ENCODE measurements around the gene HIP1.
"Not testable (repeated sequence)": the region's sequence is repeated elsewhere in the genome, so short reads cannot be mapped to it uniquely, and the experiment has no call there.

HIP1 gene

DNA sequence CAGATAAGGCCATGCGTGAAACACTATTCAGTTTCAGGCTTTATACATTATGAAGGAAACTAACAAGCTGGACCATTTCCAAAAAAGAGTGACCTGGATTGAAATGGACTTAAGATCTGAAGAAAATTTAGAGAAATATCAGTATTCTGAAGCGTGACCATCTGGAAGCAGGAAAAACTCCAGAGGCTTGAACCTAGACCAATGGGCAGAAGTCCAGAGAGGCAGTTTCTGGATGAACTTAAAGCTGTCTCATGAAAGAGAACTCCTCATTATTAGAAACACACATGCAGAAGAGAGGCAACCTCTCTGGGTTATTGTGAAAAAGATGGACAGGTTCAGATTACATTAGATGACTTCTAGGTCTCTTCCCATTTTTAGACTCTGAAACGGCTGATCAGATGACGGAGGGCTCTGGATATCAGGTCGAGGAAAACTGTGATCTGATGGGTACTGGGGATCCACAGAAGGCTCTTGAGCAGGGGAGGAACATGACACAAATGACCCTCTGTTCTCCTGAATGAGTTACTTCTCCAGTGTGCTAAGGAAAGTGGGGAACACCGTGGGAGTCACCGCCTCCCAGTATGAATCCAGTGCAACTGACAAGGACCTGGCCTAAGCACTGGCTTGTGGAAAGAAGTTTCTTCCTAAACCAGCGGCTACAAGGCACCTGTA is 130.2 kb downstream of the HIP1 start:
- ChIA-PET POLR2A (ENCODE audit: low non-redundant PET) (no interaction called here), CTCF (interaction anchor here (0.6 kb wide), 1 partner anchor 328 kb away, joined by 4 read pairs; no protein-coding TSS in a partner anchor)
- DNase-seq (ENCODE audit: low spot score): no peak
- TF ChIP-seq, protein P1, sequence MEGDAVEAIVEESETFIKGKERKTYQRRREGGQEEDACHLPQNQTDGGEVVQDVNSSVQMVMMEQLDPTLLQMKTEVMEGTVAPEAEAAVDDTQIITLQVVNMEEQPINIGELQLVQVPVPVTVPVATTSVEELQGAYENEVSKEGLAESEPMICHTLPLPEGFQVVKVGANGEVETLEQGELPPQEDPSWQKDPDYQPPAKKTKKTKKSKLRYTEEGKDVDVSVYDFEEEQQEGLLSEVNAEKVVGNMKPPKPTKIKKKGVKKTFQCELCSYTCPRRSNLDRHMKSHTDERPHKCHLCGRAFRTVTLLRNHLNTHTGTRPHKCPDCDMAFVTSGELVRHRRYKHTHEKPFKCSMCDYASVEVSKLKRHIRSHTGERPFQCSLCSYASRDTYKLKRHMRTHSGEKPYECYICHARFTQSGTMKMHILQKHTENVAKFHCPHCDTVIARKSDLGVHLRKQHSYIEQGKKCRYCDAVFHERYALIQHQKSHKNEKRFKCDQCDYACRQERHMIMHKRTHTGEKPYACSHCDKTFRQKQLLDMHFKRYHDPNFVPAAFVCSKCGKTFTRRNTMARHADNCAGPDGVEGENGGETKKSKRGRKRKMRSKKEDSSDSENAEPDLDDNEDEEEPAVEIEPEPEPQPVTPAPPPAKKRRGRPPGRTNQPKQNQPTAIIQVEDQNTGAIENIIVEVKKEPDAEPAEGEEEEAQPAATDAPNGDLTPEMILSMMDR (conservative IDR thresholded peaks at IDR 0.05; ENCODE audit: low read depth): no peak
- H3K27ac ChIP-seq: no peak overlapping the region

DNA sequence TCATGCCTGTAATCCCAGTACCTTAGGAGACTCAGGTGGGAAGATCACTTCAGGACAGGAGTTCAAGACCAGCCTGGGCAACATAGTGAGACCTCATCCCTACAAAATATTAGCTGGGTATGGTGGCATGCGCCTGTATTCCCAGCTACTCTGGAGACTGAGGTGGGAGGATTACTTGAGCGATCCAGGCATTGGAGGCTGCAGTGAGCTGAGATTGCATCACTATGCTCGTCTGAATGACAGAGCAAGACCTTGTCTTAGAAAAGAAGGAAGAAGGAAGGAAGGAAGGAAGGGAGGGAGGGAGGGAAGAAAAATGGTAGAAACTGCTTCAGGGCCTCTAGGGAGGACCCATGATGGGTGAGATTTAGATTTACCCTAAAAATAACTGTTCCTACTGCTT is 134.3 kb downstream of the HIP1 start:
- TF ChIP-seq, protein P1 (conservative IDR thresholded peaks at IDR 0.05; ENCODE audit: low read depth): no peak

DNA sequence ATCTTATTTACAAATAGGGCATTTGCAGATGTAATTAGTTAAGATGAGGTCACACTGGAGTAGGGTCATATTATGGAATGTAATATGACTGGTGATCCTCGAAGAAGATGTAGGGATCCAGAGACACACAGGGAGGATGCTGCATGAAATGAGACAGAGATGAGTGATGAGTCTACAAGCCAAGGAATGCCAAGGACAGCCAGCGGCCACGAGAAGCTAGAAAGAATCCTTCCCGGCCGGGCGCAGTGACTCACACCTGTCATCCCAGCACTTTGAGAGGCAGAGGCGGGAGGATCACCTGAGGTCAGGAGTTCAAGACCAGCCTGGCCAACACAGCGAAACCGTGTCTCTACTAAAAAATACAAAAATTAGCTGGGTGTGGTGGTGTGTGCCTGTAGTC is 135.9 kb downstream of the HIP1 start:
- peak; percentile 16 for DNase-seq (ENCODE audit: low spot score)
- H3K27ac ChIP-seq; CTCF ChIA-PET; POLR2A ChIA-PET (ENCODE audit: low non-redundant PET): not testable (repeated sequence)

More for the DNA sequence above, 134.3 kb downstream of the HIP1 start:
- no peak overlapping the region for H3K27ac ChIP-seq
- no peak for DNase-seq (ENCODE audit: low spot score)
- CTCF ChIA-PET: no interaction called here
- POLR2A ChIA-PET (ENCODE audit: low non-redundant PET): no interaction called here

DNA sequence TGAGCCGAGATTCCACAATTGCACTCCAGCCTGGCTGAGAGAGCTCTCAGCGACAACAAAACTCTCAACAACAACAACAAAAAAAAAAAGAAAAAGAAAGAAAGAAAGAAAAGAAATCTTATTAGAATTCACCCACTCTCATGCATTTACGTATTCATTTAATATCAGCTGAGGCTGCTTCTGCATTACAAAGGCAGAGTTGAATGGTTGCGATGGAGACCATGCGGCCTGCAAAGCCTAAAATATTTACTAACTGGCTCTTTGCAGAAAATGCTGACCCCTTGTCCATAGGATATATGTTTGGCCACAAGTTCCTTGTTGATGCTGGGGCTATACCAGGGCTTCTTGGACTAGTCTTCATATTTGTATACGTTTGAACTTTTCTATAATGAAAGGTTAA is 137.2 kb downstream of the HIP1 start:
- TF ChIP-seq, protein P1 (conservative IDR thresholded peaks at IDR 0.05; ENCODE audit: low read depth): no peak
- H3K27ac ChIP-seq: no peak overlapping the region
- no peak for DNase-seq (ENCODE audit: low spot score)
- ChIA-PET POLR2A (ENCODE audit: low non-redundant PET) (no interaction called here), CTCF (no interaction called here)

DNA sequence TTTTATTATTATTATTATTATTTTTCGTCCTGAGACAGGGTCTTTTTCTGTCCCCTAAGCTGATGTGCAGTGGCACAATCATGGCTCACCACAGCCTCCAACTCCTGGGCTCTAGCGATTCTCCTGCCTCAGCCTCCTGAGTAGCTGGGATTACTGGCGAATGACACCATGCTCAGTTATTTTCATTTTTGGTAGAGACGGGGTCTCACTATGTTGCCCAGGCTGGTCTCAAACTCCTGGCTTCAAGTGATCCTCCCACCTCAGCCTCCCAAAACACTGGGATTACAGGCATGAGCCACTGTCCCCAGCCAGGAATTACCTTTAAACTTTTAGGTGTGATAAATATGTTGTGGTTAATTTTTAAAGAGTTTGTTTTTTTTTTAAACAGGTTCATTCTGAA is 138.0 kb downstream of the HIP1 start:
- CTCF ChIA-PET: interaction anchor here (0.6 kb wide), 1 partner anchor 656 kb away, joined by 4 read pairs; no protein-coding TSS in a partner anchor
- POLR2A ChIA-PET (ENCODE audit: low non-redundant PET); DNase-seq (ENCODE audit: low spot score); H3K27ac ChIP-seq: not testable (repeated sequence)

DNA sequence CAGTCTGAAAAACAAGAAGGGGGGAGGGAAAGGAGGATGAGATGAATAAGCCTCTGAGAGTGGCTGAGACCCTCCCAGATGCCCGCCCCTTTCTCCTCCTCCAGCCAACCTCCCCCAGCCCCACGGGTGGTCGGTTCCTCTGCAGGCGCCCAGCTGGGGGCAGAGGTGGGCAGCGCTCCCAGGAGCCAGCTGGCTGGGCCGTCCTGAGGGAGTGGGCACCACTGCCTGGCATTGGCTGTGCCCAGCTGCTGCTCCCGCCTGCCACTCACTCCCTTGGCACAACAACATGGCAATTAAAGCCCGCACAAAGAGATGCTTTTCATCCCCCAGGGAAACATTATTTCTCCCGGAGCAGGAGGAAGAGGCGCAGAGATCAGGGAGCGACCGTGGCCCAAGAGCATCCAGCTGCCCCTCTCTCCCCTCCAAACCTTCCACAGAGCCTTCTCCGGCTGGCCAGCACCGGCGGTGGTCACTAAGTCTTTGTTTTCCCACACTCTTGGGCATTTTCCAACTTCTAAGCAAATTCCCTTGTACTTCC is 139.4 kb downstream of the HIP1 start:
- ChIA-PET POLR2A (ENCODE audit: low non-redundant PET) (interaction anchor here (0.6 kb wide), 1 partner anchor 73 kb away, joined by 13 read pairs; no protein-coding TSS in a partner anchor), CTCF (no interaction called here)
- H3K27ac ChIP-seq: no peak overlapping the region
- TF ChIP-seq, protein P1 (conservative IDR thresholded peaks at IDR 0.05; ENCODE audit: low read depth): no peak
- no peak for DNase-seq (ENCODE audit: low spot score)

DNA sequence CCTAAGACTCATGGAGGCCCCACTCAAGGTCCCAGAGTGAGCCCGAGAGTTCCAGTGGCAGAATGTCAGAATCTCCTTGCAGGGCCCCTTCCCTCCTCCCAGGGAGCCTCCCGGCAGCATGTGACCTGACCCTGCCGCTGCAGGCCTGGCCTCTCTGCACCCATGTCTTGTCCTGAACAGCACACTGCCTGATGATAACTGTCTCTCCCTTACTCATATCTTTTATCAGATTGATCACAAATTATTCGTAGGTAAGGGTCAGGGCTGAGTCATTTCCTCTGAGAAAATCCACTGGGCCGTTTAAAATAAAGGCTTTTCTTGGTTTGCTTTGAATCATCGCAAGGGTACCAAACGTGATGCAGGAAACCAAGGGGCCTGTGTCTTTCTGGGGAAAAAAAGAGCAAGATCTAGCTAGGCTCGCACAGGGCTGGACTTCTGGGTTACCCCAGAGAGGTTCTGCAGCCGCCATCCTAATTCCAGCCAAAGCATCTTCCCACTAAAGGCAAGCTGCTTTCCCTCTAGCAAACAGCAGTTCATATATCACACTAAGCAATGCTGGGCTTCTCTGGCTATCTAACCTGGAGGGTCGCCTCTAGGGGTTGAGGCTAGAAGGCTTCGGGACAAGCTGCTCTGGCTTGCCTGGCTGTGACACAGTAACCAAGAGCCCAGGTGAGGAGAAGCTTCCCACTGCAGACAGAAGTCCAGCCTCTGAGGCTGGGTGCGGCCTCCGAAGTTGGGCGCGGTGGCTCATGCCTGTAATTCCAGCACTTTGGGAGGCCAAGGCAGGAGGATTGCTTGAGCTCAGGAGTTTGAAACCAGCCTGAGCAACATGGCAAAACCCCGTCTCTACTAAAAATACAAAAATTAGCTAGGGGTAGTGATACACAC is 141.8 kb downstream of the HIP1 start:
- H3K27ac ChIP-seq: peak overlapping the region; percentile 5; the same call in 1 of the 2 replicates

More for the DNA sequence above, 141.8 kb downstream of the HIP1 start:
- DNase-seq (ENCODE audit: low spot score): peak; percentile 38
- ChIA-PET POLR2A (ENCODE audit: low non-redundant PET) (no interaction called here), CTCF (no interaction called here)
- TF ChIP-seq, protein P1 (conservative IDR thresholded peaks at IDR 0.05; ENCODE audit: low read depth): no peak

All from RWPE1 (cell line).